T follicular helper cell (primary cell): ENCODE measurements around the gene OR2C3.
"Not testable (repeated sequence)": the region's sequence is repeated elsewhere in the genome, so short reads cannot be mapped to it uniquely, and the experiment has no call there.

Experiments used
- DNase-seq: peaks from one replicate; pipeline ENCODE4 v3.0.0-alpha.2; 2020; ENCODE audit warnings: low read depth

OR2C3 gene

GRCh38 chr1:247517795-247518612 is 18.2 kb downstream of the OR2C3 start:
- DNase-seq: no peak

GRCh38 chr1:247506831-247507230 is 29.4 kb downstream of the OR2C3 start:
- no peak for DNase-seq

GRCh38 chr1:247500865-247501264 is 35.4 kb downstream of the OR2C3 start:
- DNase-seq: no peak

- no peak for DNase-seq
Observed at GRCh38 chr1:247496581-247497285, 39.5 kb downstream of the OR2C3 start.

GRCh38 chr1:247494767-247495166 is 41.5 kb downstream of the OR2C3 start:
- DNase-seq: no peak

GRCh38 chr1:247493106-247493505 is 43.1 kb downstream of the OR2C3 start:
- no peak for DNase-seq

GRCh38 chr1:247491328-247491727 is 44.9 kb downstream of the OR2C3 start:
- no peak for DNase-seq

GRCh38 chr1:247487057-247487456 is 49.2 kb downstream of the OR2C3 start:
- peak; percentile 14 for DNase-seq

- DNase-seq: no peak
Observed at GRCh38 chr1:247482747-247483146, 53.5 kb downstream of the OR2C3 start.

- DNase-seq: not testable (repeated sequence)
Observed at GRCh38 chr1:247476328-247477058, 59.7 kb downstream of the OR2C3 start.

GRCh38 chr1:247475793-247476192 is 60.4 kb downstream of the OR2C3 start:
- no peak for DNase-seq
